Renal cortical epithelial cell (primary cell): ENCODE results near the gene CARNS1. TPM values are rescaled to one million over a fixed set of nuclear protein-coding genes. Genes with fewer than 3 reads are reported as not detected.
A peak's percentile ranks its signal among the peaks of the same experiment; 100 is the strongest.

ENCODE experiments used
- DNase-seq: peaks from one replicate; pipeline ENCODE4 v3.0.0-alpha.2; 2011; ENCODE audit warnings: low read depth
- total RNA-seq: library from RNA; depleted of rRNA; stranded (reverse); fragments of >200 nt; gene quantifications from 2 replicates; pipeline ENCODE4 v1.2.3, GENCODE V29; 2014

CARNS1 gene
- total RNA-seq, 1 donor from 2014 or later: 0.20 TPM

- DNase-seq: peak; percentile 67
Measured at GRCh38 chr11:67375320-67376055, 40.0 kb upstream of the CARNS1 start.

DNA sequence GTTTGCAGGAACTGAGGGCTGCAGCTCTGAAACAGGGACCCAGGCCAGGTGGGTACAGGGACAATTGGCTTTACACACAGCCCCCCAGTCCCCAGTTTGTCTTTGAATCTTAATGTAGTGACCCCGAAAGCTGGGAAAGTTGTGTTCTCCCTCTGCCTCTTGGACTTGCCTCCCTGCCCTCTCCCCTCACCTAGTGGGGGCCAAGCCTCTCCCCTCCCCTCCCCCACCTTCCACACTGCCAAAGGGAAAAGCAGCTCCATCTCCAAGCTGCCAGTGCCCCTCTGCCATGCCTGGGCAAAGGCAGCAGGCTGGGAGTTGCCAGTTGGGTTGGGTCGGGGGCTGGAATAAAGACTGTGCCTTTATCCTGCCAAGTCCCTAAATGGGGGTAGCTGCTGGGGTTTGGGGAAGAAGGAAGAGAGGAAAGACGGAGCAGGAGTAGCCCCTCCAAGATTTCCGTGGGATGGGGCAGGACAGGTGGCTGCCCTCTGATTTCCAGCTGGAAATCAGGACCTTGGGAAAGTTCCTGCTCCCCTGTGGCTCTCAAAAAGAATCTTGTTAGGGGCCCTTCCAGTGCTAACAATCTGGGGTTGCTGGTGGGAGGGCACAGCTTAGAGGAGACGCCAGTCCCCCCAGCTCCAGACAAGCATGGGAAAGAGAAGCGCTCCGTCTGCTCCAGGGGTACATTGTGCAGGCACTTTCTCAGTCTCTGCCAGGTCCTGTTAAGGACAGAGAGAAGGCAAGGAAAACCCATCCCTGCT is 39.2 kb upstream of the CARNS1 start:
- DNase-seq: no peak

DNA sequence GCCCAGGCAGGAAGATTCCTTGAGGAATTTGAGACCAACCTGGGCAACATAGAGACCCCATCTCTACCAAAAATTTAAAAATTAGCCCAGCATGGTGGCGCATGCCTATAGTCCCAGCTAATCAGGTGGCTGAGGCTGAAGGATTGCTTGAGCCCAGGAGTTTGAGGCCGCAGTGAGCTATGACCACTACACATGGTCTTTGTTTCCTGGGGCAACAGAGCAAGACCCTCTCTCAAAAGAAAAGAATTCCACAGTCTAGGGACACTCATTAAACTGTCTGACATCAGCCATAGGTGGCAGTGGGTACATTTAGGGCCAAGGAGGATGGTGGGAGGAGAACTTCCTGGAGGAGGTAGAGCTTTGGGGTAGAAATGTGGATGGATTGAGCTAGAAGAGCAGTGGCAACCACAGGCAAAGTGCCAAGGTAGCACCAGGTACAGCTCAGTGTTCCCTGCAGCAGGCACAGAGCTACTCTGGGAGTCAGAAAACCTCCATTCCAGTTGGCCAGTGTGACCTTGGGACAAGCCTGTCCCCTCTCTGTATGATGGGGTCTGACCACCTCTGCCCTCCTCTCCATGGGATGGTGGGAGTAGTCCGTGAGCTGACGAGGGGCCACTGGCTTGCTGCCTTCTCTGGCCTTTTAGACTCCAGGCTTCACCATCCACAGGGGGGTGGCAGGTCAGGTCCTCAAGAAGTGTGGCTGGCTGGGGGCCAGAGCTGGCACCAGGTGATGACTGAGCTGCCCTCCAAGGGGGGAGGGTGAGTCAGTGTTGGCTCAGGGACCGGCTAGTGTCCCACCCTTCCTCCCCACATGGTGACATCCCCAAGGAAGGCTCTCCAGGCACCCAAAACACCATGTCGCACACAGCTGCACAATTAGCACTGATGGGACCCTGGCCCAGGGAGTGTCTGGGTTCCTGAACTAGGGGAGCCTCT is 38.3 kb upstream of the CARNS1 start:
- no peak for DNase-seq

- peak; percentile 56 for DNase-seq
Measured at GRCh38 chr11:67378544-67378943, 36.9 kb upstream of the CARNS1 start.

- DNase-seq: no peak
Measured at GRCh38 chr11:67379061-67380058, 36.1 kb upstream of the CARNS1 start.

GRCh38 chr11:67381244-67381972 is 34.1 kb upstream of the CARNS1 start:
- no peak for DNase-seq

- peak; percentile 56 for DNase-seq
Measured at GRCh38 chr11:67382276-67383136, 33.0 kb upstream of the CARNS1 start.

DNA sequence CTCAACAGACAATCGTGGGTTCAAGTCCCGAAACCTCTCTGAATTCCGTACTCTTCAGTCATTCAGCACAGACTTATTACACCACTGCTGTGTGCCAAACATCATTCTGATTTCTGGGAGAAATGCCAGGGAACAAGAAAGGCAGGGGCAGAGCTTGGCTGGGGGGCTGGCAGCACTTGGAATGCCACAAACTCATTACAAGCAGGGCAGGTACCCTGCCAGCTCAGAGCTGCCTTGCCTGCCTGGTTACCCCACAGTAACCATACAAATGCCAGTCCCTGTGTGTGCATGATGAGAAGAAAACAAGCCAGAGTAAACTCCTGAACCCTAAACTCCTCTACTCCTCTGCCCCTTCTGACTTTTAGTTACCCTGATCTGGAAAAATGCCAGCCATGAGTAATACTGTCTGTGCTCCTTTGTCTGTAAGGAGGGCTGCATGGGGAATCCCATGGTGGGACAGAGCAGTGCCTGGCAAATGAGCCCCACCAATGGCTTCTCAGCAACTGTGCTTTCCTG is 30.6 kb upstream of the CARNS1 start:
- peak; percentile 98 for DNase-seq

DNA sequence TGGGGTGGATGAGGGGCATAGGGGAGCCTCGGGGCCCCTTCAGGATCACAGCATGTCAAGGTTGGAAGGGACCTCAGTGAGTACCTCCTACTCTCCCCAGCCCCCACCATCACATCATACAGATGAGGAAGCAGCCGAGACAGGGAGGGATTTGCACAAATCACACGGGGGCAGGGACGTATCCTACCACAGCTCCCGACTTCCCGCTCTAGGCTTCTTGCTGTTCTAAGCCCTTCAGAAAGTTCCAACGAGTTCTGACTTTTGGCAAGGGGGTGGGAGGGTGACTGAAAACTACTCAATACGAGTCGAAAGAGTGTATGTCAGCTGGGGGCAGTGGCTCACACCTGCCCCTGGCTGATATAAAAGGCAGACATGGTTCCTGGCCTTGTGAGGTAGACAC is 28.4 kb upstream of the CARNS1 start:
- no peak for DNase-seq

DNA sequence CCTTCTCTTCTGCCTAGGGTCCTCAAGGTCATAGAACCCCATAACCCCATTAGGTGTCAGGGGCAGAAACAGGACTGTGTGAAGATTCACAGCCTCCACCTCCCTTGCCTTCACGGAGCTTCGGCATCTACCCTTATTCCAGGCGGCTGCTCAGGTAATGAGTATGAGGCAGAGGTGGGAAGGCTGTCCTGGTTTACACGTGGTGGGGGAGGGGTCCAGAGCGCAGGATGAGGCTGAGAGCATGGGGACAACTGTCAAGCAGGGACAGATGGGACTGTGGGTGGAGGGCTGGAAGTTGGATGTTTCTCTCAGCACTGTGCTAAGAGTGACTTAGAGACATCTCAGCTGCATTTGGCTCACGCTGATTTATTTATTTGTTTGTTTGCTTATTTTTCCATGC is 28.0 kb upstream of the CARNS1 start:
- DNase-seq: no peak

DNA sequence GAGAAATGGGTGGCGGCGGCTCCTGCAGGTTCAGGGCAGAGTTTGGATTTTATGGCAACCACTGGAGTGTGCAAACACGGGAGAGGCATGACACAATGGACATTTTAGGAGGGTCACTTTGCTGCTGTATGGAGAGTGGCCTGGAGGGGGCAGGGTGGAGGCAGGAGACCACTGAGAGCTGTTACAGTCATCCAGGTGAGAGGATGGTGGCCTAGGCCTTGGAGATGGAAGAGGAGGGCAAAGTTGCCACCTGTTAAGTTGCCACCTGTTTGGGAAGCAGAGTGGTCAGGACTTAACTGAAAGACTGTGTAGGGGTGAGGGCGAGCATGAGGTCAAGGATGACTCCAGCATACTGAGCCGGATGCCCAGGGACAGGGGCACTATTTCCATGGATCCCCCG is 26.0 kb upstream of the CARNS1 start:
- DNase-seq: no peak

DNA sequence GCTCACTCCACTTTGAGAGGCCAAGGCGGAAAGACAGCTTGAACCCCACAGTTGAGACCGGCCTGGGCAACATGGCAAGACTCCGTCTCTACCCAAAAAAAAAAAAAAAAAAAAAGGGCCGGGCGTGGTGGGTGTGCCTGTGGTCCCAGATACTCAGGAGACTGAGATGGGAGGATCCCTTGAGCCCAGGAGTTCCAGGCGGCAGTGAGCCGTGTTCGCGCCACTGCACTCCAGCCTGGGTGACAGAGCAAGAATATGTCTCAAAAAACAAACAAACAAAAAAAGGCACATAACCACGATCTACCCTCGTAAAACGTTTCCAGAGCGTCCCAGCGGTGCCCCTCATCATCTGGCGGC is 24.6 kb upstream of the CARNS1 start:
- no peak for DNase-seq

DNA sequence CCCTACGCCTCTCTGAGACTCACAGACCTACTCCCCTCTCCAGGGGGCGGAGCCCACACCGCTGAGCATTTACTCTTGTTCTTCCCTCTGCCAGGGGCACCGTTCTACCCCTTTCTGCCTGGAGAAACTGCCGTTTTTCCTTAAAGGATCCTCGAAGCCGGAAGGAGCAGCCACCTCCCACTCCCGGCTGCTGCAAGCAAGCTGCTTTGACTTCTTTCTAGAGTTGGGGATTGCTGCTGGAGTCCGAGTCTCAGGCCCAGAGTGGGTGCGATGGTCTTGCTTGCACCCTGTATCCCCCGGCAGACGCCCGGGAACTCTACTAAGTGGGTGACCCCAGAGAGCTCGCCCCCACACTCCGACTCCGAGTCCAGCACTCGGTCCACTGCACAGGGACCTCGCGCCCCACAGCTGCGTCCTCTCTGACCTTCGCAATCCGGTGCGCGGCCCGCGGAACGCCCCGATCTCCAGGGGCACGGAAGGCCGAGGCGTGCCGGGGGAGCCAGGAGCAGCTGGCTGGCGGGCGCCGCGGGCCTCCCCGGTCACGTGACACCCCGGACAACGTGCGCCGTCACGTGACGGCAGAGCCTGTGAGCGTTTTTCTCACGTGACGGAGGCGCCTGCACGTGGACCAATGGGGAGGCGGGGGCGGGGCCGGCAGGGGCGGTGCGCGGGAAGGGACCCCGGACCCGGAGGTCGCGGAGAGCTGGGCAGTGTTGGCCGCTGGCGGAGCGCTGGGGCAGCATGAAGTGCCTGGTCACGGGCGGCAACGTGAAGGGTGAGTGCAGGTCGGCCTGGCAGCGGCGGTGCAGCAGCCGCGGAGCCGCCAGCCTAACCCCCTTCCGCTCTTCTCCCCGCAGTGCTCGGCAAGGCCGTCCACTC is 23.9 kb upstream of the CARNS1 start, which contains the start of gene RAD9A:
RAD9A (plus strand) TSS at position 683 of the 879 bp plus-strand sequence; CDS start at position 742, 59 bp downstream.
- DNase-seq: peak; percentile 76

GRCh38 chr11:67392183-67392715 is 23.2 kb upstream of the CARNS1 start:
- no peak for DNase-seq

GRCh38 chr11:67393437-67393836 is 22.0 kb upstream of the CARNS1 start:
- DNase-seq: no peak

DNA sequence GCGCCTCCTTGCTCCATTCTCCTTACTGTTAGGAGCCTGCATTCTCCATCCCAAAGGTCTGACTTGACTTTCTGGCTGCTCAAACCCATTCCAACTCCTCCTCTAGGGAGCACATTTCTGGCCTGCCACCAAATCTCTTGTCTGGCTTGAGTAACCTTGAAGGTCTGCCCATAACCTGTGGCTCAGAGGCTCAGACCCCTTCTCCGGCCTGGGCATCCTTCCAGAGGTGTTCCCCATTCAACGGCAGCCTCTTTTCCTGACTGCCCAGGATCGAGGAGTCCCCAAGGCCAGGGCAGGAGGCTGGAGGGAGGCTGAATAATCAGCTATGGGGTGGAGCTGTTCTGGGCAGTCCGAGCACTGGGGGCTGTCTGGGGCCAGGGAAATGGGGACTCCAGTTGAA is 21.5 kb upstream of the CARNS1 start:
- no peak for DNase-seq

DNA sequence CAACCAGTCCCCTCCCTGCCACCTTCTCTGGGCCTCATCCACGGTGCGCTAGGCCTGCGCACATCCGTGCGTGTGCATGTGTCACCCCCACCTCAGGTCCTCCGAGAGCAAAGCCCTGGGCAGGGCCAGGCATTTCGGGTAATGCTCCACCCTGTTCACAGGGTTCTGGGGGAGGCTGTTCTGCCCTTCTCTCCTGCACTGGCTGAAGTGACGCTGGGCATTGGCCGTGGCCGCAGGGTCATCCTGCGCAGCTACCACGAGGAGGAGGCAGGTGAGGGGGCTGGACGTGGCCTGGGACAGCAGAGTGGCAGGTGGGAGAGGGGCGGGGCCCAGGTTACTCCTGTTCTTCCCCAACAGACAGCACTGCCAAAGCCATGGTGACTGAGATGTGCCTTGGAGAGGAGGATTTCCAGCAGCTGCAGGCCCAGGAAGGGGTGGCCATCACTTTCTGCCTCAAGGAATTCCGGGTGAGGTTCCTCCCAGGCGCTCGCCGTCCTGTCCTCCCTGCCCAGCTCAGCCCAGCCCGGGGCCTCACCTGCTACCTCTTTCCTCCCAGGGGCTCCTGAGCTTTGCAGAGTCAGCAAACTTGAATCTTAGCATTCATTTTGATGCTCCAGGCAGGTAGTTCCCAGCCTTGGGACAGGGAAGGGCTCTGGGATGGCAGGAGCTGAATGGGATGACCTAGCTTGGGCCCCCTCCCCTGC is 19.8 kb upstream of the CARNS1 start:
- no peak for DNase-seq
